OCI-M1 (cell line): Measurements from ENCODE around the gene COL16A1.

ENCODE experiments used
- DNase-seq: peaks from one replicate; lab custom pipeline; 2025; lab: John Stamatoyannopoulos, UW

The COL16A1 gene

GRCh38 chr1:31665234-31665878 is 38.5 kb downstream of the COL16A1 start:
- DNase-seq = no peak

GRCh38 chr1:31664528-31664927 is 39.3 kb downstream of the COL16A1 start:
- no peak for DNase-seq

DNA sequence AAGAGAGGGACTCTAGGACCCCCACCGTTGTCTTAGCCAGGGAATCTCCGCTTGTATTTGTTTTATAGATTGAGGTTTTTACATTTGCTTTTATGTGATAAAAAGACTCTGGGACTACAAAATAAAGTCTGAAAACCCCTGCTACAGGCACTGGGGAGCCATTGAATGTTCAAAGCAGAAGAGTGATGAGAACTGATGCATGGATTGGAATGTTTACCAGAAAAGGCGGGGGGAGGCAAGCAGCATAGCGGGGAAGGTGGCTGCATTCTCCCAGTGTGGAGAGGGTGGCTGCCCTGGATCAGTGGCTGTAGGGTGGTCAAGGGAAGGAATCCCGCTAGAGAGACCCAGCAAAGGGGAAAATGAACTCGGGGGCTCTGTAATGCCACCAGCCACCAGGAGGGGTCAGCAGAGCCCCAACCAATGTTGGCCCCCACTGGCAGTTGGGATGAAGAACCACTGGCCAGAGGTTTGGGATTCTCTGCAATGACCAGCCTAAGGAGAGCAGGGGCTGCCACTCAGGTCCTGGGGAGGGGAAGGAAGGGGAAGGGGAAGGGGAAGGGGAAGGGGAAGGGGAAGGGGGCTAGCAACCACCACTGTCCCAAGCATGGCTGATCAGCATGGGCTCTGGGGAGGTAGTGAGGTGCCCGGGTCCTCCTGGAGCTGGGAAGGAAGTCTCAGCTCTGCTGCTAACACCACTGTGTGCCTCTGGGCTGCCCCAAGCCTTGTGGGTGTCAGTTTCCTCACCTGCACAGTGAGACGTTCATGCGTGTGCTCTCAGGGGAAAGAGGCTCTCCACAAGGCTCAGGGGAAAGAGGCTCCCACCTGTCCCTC is 40.0 kb downstream of the COL16A1 start:
- peak; percentile 74 for DNase-seq

DNA sequence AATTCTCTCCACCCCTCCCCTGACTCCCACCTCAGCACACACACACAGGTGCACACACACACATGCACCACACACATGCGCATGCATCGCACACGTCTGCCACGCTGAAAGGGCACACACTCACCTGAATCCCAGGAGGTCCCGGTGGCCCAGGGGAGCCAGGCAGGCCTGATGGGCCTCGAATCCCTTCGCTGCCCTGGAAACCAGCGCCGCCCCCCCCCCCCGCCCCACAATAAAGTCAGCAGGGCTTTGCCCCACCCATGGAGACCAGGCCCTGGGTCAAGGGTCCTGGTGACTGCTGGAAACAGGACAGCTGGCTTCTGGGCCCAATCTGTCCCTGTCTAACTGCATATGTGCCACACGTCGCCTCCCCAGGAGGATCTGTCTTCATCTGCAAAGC is 41.4 kb downstream of the COL16A1 start:
- no peak for DNase-seq

GRCh38 chr1:31661856-31662255 is 42.0 kb downstream of the COL16A1 start:
- DNase-seq = no peak

GRCh38 chr1:31660871-31661455 is 42.9 kb downstream of the COL16A1 start:
- no peak for DNase-seq

DNA sequence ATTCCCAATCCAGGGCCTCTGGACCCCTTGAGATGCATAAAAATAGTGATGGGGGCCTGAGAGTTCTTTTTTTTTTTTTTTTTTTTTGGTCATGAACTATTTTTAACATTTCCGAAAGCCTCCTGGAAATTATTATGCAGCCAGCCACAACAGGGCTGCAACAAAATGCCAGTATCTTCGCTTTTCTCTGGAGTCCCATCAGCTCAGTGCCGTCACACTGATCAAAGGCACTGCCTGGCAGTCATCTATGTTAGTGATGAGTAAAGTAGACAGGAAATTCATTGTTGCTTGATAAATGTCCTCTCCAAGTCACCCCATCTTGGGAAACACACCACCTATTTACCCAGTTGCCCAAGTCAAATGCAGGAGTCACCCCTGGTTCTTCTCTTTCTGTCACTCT is 43.9 kb downstream of the COL16A1 start:
- no peak for DNase-seq

DNA sequence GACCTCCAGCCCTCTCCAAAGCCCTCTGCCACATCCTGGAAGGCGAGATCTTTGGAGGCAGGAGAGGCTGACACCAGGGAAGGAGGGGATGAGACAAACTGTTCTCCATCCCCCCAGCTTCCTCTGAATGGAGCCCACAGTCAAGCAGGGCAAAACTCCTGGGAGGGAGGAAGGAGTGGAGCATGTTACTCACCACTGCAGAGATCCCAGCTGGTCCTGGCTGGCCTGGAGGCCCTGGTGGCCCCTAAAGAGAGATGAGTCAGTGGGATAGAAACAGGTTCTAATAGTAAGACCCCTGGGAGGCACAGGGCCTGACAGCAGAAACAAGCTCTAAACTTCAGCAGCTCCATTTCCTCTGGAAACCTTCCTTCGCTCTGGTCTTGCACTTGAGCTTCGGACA is 45.1 kb downstream of the COL16A1 start:
- DNase-seq = no peak

GRCh38 chr1:31657972-31658510 is 45.8 kb downstream of the COL16A1 start:
- DNase-seq = no peak

DNA sequence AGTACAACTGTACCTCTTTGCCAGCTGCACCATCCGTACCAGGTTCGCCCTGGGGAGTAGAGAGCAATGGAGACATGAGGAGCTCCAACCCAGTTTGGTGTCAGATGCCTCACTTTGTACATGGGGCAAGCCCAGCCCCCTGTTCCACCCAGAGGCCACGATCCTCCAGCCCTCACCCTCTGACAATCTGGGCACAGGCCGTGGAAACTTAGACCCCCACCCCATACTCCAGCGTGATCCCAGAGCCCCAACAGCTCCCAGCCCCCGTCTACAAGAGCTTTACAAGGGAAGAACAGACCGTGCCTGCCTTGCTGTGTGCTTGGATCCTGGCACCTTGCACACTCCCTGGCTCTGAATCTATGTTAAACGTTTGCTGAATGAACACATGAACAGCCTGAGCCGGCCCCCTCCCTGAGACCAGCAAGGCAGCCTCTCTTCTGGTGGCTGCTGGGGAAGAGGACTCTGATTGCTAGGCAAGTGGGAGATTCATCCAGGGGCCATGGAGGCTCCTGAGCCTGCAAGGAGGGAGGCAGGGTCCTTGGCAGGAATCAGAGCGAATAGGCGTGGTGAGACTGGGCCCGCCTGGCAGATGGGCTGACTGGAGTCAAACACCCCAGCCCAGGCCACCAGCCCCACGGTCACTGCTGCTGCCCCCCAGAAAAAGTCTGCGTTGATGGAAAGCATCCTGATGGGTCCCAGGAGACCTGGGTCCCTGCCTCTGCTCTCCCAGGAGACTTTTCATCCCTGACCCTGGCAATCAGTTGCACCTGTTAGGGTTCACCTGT is 46.6 kb downstream of the COL16A1 start:
- DNase-seq = no peak

DNA sequence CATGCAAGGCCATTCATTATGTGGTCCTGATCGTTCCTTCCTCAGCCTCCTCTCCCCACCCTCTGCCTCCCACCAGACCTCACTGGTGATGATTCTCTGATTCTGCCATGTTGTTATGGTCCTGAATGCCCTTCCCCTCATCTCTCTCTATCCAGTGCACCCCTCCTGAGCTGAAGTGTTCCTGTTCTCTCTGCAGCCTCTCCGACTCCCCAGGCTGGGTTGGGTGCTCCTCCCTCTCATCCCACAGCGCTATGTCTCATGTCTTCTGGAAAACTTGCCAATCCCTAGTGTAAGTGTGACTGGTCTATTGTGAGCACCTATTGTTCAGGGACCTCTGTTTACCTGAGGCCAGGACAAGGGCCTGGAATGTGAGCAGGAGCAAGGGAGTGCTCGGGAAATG is 48.1 kb downstream of the COL16A1 start:
- no peak for DNase-seq

GRCh38 chr1:31655104-31655503 is 48.7 kb downstream of the COL16A1 start:
- no peak for DNase-seq

- no peak for DNase-seq
Measured at GRCh38 chr1:31654474-31654776, 49.4 kb downstream of the COL16A1 start.

DNA sequence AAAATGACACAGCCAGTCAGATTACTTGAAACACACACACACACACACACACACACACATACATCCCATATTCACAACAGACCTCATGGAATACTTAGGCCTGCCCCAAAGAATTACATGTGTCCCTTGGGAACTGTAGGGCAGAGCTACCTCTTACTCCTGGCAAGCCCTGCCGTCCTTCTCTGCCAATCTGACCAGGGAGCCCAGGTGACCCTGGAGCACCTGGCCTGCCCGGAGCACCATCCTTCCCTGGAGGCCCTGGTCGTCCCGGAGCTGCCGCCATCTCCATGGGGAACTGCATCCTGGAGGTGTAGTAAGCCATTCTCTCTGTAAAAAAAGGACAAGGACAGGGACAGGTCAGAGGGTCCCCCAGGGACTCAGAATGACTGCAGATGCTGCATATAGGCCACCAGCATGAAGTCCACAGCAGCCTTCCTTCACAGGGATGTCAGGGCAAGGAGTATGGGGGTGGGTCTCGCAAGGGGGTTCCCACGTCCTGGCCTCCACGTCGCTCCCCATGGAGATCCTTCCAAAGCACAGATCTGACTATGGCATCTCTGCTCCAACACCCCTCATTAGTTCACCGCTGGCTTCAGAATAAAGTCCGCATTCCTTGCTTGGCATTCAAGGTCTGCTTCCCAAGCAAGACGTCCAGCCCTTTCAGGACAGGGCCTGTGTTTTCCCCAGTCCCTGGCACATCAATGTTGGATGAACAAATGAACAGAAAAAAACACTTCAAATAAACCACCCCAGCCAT is 49.9 kb downstream of the COL16A1 start:
- no peak for DNase-seq

GRCh38 chr1:31652891-31653499 is 50.8 kb downstream of the COL16A1 start:
- no peak for DNase-seq

DNA sequence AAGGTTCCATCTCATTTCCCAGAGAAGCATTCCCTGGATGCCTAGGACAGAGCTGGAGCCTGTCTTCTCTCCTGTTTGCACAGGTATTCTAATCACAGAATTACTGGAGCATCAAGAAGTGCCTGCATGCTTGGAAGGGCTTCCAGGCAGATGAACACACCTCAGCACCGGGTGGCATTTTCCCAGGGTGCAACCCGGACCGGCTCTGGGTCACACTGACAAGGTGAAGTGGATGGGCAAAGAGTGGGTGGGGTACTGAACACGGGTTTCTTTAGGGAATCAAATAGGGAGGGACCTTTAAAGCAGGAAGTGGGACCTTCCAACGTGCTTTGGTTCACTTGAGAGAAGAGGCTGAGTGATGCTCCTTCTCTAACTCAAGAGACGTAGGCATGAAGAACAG is 52.1 kb downstream of the COL16A1 start:
- DNase-seq = no peak

GRCh38 chr1:31651089-31651420 is 52.8 kb downstream of the COL16A1 start:
- no peak for DNase-seq

DNA sequence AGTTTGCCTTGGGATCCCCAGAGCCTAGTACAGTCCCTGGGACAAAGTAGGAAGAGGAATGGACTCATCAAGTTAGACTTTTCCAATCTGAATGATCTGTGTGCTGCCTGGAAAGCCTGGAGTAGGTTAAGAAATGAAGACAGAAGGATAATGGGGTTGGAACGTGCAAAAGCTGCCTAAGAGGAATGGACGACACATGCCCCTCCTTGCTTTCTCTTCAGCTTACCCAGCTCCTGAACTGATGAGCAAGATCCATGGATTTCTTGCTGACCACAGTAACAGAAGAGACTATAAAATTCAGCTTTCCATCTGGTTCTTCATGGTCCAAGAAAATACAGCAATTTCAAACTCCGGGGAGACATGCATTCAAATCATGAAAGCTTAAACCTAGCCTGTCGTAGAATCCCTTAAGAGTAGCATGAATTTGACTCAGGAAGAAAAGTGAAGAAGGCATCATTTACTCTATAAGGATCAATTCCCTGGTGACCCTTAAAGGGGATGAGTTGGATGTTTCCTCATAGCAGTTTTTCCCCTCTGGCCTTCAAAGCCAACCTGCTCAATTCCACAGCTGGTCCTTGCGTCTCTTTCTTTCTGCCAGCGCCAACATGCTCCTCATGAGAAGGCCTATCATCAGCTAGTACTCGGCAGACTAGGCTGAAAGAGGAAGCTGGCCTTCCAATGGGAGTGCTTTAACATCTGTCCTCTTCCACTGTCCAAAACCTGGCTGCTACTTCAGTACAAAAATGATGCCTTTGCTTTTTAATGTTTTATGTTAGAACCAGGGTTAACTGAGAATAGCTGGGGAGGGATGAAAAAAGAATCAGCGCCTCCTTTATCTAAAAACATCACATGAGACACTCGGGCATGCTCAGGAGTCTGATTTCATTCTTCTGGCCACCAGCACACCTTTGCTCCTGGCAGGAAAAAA is 53.4 kb downstream of the COL16A1 start:
- peak; percentile 14 for DNase-seq

DNA sequence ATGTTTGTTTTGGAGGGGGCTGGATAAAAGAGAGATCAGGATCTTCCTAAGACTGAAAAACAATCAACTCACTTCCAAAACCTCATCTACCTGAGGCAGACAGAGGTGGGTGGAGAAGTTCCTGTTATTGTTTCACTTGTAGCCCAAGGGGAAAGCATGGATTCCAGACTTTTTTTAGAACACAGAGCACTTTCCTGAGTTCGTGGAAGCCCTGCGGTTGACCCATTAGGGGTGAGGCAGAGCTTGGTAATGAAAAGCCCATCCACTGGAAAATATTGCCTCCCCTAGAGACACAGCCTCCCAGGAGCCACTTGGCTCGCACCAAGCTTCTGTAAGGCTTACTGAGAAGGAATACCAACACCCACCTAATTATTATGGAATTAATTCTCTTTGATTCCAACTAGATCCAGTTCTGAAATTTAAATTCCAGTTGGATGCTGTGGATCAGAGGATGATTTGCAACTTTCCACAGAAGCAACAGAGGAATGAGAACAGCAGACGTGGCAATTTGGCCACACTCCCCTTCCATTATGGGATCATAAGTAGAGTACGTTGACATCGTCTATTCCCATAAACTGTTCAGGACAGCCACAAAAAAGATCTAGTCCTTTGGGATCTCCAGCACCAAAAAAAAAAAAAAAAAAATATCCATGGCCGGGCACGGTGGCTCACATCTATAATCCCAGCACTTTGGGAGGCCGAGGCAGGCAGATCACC is 55.0 kb downstream of the COL16A1 start:
- no peak for DNase-seq

- DNase-seq = no peak
Measured at GRCh38 chr1:31648190-31648589, 55.6 kb downstream of the COL16A1 start.
